GM20431 (cell line): ENCODE results near the gene AGAP1.

Source experiments
- in situ Hi-C: fragments of 300-500 bp; cut with MseI, MboI; formaldehyde crosslinking; loops from one replicate; pipeline ENCODE4 v1.15.0; 2020; ENCODE audit warnings: low sequenced_read_pairs; ENCODE audit not compliant: unreplicated experiment

The AGAP1 gene

DNA sequence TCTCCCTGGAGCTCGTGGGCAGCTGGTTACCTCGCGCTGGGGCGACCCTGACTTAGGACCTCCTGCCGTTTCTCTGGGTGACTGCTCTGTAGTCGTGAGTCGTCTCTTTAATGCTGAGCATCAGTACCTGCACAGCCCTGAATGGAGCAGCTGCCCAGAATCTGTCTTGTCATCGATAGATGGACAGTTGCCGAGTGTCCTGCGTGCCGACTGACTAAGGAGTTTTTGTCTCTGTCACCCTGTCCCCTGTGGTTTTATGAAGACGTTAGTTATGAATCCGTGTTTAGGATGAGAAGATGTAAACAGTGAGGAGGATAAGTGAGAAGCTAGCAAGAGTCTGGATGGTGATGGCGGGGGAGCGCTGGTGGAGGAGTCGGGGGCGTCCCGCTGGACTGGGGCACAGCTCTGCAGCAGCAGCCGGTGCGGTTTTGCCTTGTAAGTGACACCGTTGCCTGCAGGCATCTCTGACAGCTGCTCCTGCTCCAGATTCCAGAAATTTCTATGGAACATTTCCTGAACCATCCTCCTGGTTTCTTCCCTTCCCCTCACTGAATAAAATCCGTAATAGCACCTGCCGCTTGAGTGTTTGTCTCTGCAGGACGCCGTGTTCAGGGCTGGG lies 13.3 kb downstream of the AGAP1 start:
- in situ Hi-C loops = no loop called here

DNA sequence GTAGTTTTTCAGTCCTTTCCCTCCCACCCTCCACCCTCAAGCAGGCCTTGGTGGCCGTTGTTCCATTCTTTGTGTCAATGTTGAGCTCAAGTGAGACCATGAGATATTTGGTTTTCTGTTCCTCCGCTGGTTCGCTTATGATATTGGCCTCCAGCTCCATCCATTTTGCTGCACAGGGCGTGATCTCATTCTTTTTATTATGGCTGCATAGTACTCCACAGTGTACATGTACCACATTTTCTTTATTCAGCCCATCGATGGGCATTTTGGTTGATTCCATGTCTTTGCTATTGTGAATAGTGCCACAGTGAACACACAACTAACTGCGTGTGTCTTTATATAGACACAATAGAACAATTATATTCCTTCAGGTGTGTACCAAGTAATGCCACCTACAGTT lies 14.1 kb downstream of the AGAP1 start:
- in situ Hi-C loops = no loop called here

DNA sequence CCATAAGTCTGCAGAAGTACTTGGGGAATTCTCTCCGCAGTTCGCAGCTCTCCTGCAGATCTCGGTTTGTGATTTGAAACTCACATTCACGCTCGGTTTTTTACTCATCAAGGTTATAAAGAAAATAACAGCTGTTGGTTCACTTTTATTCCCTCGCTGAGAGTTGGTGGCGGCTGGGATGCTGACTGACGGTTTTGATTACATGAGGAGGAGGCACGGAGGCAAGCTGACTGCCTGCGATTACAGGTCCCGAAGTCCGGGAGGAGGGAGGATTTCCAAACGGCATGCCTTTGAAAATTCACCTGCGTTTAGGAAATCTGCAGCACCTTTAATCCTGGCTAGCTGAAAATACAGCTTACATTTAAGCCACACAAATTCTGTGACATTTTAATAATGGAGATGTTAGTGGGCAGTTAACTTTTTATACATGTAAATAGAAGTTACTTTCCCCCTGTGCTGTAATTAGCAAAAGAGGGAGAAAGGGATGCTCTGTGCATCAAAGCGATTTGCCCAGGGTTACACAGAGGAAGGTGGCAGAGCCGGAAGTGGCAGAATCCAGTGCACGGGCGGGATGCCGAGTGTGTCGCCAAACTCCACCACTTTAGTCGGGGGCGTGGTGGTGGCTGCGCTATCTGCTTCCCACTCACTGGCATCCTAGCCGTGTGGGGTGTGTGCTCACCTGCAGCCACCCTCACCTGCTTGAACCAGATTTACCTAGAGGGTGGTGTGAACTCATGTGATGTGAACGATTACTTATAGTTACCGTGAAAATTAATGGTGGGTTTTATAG lies 14.7 kb downstream of the AGAP1 start:
- in situ Hi-C loops = no loop called here

DNA sequence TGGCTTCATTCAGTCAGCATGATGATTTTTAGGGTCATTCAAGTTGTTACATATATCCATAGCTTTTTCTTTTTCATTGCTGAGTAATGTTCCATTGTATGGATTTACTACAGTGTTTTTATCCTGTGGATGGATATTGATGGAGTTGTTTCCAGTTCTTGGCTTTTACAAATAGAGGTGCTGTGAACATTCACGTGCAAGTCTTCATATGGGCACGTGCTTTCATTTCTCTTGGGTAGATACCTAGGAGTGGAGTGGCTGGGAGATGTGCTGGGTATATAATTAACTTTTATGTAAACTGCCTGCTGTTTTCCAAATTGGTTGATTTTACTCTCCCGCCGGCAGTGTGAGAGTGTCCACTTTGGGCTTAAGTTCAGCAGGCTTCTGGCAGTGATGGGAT lies 16.5 kb downstream of the AGAP1 start:
- in situ Hi-C loops = no loop called here

DNA sequence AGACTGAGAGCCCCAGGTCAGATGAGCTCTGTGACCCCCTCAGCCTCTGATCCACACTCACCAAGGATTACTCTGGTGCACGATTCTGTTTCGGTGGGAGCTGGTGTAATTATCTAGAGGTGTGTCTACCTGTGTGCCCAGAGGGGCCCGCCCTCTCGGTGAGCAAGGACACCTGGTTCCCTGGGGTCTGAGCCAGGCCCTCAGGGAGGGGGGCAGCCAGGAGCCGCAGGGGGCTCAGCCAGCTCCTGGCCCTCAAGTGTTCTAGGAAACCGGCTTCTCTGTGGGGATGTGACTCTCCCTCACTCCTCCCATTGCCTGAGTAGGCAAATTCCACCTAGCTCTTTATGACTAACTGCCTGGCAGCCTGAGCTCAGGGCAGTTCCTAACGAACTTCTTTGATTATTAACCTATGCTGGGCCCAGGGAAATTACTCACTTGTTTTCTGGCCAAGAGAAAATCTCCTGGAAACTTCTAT lies 17.4 kb downstream of the AGAP1 start:
- in situ Hi-C loops = no loop called here

DNA sequence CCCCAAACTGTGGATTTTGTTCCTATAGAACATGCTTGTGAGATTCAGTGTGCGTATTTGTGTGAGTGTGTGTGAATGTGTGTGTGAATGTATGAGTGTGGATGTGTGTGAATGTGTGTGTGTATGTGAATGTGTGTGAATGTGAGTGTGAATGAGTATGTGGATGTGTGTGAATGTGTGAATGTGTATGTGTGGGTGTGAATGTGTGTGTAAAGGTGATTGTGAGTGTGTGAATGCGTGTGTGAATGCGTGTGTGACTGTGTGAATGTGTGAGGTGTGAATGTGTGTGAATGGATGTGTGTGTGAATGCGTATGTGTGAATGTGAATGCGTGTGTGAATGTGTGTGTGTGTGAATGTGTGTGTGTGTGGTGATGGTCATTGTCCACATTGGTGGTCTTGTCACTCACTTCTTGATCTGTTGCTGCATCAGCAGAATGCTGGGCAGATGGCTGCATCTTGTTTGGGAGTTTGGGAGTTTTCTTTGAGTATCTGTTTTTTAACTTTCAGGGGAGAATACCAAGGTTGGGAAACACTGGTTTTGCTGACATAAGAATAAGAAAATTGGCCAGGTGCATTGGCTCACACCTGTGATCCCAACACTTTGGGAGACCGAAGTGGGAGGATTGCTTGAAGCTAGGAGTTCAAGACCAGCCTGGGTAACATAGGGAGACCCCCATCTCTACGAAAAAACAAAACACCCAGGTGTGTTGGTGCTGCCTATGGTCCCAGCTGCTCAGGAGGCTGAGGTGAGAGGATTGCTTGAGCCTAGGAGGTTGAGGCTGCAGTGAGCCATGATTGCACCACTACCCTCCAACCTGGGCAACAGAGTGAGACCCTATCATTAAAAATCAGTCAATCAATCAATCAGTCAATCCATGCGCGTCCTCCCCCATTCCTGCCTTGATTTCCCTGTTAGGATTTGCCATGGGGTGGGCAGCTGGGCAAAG lies 18.2 kb downstream of the AGAP1 start:
- in situ Hi-C loops = no loop called here

DNA sequence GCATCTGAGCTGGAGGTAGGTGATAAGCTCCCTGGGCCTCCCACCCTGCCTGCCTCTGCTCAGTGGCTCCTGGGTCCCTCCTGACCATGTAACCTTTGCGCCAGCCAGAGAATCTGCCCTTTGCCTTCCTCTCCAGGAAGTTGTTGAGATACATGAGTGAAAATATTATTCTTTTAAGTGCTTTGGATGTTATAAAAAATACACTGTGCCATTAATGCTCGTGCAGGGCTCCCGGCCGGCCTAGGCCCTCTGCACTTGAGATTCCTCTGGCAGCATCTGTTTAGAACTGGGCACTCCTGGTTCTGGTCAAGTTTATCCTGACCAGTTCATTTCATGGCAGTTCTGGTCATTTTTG lies 18.8 kb downstream of the AGAP1 start:
- in situ Hi-C loops = no loop called here

DNA sequence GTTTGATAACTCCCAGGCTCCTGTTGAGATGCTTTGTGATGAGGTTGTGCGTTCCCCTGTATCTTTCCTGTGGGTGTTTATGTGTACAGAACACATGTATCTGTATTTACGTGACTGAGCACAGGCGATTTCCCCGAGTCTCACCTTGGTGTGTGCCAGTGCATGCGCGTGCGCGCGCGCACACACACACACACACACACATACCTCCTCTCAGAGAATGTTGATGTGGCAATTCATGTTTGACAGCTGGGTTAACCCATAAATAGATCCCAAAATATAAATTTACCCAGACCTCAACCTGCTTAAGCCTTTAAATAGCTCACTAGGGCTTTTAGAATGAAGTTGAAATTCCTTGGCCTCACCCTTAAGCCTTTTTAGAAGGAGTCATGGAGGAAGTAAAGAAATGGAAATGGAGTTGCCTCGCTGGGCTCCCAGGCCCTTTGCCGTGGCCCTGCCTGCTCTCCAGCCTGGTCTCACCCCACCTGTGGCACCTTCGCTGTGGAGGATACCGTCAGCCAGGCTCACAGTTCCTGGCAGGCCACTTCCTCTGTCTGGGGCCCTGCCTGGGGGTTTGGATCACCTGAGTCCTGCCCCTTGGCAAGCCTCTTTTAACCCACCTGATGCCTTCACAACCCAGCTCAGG lies 20.3 kb downstream of the AGAP1 start:
- in situ Hi-C loops = no loop called here

DNA sequence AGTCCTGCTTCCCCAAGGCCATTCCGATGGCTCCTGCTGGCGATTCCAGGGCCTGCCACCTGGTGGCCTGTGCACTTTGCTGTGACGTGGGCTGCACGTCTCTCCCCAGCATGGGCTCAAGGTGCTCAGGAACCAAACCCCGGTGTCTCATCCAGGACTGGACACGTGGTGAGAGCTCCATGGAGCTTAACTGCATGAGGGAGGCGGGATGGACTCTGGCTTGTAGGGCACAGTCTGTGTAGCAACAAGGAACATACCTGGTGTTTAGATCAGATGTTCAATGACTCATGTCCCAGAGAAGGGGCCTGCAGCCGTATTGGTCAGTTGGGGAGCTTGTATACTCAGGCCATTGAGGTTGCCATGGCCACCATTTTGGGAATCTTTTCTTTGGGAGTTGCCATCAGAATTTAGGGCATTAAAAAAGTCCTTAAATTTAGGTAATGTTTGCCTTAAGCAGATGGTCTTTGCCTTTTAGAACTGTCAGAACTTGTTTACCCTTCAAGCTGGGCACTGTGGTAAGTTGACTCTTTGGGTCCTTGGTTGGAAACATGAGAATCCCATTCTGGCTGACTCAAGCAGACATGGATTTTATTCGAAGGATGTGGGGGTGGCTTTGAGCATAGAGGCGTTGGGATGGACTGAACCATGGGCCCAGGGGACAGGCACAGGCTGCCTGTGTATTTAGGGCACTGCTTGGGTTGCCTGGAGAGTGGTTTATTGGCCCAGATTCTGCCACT lies 21.0 kb downstream of the AGAP1 start:
- in situ Hi-C loops = no loop called here

DNA sequence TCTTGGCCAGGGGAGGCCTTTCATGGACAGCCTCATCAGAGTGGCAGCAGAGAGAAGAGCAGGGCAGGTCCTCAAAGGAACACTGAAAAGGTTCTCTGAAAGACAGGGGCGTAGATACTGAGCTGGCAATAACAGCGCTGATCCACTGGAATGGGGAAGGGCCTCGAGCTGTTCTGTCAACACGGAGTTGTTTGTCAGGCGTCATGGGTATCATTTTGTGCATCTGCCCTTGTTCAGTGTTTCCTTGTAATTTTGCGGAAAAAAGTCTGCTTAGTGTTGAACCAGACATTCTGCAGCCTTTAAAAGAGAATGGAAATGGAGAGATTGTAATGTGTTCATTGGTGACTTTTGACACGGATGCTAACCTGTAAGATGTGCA lies 21.5 kb downstream of the AGAP1 start:
- in situ Hi-C loops = no loop called here

DNA sequence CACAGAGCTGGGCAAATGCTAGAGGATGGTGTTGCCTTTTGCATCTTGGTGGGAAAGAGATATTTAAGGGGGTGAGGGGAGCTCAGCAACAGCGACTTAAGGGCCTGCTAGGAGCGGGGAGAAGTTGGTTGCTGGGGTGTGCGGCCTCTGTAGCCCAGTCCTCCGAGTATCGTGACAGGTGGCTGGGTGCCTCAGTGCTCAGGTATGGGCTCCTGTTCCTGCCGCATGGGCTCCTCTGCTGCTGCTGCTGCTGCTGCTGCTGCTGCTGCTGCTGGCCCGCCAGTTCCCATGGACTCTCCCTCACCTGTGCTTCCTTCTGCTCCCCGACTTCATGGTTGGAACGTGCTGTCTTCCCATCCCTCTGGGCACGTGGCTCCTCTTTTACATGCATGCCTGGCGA lies 22.0 kb downstream of the AGAP1 start:
- in situ Hi-C loops = no loop called here

DNA sequence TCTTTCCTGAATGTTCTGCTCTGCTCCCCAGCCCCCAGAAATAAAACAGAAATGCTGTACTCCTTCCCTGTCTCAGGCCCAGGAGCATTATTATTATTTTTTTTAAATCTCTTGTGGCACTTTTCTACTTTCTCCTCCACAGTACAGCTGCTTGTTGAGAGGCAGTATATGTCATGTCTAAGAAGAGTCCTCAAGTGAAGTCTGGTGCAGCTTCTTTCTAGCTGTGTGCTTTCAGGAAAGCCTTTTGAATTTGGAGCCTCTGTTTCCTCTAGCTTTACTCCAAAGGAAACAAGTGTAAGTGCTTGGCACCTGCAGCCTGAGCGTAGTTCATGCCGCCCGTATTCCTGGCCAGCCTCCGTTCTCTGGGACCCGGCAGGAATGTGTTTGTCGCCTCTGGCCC lies 22.4 kb downstream of the AGAP1 start:
- in situ Hi-C loops = no loop called here

DNA sequence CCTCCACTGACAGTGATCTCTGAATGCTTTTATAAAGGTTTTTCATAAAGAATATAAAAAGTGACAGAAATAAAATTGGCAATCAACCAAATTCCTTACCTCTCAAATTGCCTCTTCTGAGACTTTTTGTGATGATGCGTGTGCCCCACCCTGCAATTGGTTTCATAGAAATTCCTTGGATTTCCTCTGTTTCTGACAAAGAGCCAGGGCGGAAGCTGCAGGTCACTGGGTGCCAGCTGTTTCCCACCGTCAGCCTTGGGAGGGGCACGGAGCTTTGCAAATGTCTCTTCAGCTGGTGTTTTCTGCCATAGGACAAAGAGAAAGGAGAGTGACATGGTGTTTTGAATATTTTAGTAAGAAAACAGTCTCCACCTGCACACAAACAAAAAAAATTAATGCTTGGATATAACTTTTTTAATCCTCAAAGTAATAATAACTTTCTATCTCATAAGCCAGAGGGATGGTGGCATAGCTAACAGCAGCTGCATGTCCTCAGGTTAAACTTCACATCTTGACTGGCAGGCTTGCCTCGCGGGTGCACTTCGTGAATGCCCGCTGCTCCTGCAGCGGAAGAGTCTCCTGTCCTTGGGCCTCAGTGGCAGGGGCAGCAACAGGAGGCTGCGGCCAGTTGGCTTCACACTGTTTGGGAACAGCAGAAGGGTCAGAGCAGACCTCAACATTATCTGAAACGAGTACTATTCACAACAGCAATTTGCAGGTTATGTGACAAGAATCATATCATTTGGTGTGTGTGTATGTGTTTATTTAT lies 24.7 kb downstream of the AGAP1 start:
- in situ Hi-C loops = no loop called here

DNA sequence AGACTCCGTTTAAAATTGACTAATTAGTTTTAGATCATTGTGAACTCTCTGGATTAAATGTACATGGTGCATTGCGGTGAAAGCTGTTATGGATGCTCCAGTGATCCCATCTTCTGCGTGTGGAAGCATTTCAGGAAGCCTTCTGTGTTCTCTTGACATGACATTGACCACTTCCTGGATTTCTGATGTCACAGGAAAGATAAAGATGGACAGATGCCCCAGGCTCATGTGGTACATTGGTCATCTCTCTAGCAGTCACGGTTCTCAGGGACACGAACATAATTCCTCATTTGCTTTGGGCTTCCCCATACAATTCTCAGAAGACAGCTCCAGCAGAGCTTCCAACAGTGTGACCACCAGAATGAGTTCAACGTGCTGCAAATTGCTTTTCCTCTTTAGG lies 26.9 kb downstream of the AGAP1 start:
- in situ Hi-C loops = no loop called here

DNA sequence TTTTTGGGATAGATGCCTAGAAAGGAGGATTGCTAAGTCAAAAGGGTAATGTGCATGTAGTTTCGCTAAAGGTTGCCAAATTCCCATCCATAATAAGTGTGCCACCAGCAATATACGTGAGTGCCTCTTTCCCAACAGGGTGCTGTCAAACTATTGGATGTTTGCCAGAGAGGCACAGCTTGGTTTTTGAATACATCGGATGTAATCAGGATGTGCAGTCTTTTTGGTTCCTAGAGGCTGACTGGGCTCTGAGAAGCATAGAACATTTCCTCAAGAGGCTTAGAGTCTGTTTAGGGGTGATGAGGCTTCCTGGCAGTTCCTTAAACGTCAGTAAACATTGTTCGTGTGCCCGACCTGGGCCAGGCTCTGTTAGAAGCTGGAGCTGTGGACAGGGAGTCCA lies 28.0 kb downstream of the AGAP1 start:
- in situ Hi-C loops = no loop called here

DNA sequence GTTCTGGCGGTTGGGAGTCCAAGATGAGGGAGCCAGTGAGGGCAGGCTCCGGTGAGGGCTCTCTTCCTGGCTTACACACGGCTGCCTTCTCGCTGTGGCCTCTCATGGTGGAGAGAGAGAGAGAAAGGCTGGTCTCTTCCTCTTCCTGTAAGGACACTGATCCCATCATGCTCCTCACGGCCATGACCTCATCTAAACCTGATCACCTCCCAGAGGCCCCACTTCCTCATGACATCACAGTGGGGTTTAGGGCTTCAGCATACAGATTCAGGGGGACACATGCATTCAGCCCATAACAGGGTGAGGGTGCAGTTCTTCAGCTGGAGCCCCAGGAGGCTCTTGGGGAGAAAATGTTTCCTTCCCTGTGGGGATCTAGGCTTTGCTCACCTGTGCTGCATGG lies 29.2 kb downstream of the AGAP1 start:
- in situ Hi-C loops = no loop called here

DNA sequence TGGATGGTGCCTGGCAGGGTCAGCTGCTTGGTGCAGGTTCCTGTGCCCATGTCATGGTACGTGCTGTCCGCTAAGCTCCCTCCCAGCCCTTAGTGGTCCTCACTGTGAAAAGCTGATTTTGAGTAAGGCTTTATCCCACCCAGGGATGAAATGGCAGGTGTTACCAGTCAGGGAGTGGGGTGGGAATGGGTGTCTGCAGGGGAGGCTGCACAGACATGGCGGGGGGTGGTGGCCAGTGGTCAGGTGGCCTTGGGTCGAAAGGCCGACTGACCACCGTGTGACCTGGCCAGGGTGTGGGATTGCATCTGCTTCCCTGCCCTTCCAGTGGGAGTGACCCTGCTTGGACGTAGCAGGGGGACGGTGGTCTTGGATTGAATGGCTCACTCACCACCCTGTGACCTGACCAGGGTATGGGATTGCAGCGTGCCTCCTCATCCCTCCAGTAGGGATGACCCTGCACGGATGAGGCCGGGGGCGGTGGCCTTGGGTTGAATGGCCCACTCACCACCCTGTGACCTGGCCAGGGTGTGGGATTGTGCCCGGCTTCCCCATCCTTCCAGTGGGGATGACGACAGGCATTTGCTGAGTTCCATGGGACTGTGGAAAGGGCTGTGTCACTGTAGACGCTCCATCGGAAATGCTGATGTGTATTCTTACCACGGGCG lies 29.8 kb downstream of the AGAP1 start:
- in situ Hi-C loops = no loop called here

DNA sequence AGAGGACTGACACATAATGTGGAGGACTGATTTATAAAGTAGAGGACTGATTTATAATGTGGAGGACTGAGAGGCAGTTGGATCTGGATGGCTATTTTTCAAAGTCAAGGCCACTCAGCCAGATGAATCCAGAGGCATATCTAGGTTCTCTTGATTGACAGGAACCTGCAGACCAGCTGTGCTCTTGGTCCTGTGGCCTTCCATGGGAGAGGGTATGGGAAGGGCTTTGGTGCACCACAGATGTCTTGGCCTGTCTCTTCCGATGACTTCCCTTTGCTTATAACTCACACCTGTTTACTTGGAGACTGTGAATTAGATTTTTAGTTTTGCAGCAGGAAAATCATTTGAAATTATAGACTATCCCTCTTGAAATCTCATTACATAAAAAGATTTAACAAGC lies 32.3 kb downstream of the AGAP1 start:
- in situ Hi-C loops = no loop called here
